NCI-H460 (cell line): Measurements from ENCODE around the gene OR5C1. TPM values are rescaled to one million over a fixed set of nuclear protein-coding genes. Genes with fewer than 3 reads are reported as not detected.
"Not testable (repeated sequence)": the region's sequence is repeated elsewhere in the genome, so short reads cannot be mapped to it uniquely, and the experiment has no call there.

ENCODE experiments used
- DNase-seq: peaks from one replicate; pipeline ENCODE4 v3.0.0-alpha.2; 2016; ENCODE audit warnings: low read depth; ENCODE audit errors: extremely low read depth
- total RNA-seq: library from RNA; depleted of rRNA; stranded (reverse); fragments of >200 nt; shearing (Covaris generic); gene quantifications from 2 replicates; pipeline ENCODE4 v1.2.3, GENCODE V29; 2014

OR5C1 gene
- total RNA-seq, 1 experiment from 2014 or later: not detected

DNA sequence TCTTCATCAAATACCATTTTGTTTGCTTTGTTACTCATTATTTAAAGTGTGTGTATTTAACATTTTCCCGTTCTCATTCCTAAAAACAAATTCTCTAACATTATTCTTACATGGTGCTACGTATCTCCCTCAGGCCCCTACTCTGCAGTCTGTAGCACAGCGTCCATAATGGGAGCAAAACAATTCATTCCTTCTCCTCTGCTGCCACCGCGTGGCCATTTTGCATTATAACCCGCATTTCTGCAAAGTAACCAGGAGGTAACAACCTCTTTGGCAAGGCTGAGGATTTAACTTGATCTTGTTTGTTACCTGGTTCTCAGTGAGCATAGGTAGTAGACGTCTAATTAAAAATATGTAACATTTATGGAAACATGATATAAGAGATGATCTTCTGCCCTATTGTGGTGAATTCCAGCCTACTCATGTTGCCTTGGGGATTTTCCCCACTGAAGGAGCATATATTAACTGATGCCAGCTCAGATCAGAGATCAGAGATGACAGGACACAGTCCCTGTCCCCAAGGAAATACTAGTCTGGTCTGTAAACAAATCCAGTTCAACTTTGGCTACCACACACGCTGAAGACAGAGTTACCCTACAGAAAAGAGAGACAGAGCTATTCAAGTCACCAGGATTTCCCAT is 21.7 kb downstream of the OR5C1 start:
- peak; percentile 85 for DNase-seq

DNA sequence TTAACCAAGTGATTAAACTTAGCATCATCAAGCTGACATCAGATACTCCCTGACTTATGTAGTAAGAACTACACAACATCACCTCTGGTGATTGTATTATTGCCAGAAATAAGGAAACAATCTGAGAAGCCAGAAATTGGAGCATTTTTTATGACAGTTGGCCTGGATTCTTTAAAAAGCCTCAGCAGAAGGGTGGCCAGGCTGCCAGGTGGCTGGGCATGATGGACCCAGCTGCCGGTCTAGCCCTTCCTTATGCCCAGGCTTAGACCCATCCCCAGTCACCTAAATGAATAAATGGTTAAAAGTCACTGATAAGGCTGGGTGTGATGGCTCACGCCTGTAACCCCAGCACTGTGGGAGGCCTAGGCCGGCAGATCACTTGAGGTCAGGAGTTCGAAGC is 24.0 kb downstream of the OR5C1 start:
- no peak for DNase-seq

DNA sequence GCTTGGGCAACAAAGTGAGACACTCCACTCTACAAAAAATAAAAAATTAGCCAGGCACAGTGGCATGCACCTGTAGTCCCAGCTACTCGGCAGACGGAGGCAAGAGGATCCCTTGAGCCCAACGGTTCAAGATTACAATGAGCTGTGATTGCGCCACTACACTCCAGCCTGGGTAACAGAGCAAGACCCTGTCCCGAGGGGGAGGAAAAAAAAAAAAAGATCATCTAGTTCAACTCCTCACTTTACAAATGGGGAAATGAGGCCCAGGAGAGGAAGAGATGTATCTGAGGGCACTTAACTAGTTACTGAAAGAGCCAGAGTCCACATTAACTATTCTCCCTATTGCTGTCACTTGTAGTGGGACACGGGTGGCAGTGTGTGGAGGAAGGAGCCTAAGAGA is 25.8 kb downstream of the OR5C1 start:
- DNase-seq: no peak

- DNase-seq: no peak
Observed at GRCh38 chr9:122815544-122815943, 26.8 kb downstream of the OR5C1 start.

DNA sequence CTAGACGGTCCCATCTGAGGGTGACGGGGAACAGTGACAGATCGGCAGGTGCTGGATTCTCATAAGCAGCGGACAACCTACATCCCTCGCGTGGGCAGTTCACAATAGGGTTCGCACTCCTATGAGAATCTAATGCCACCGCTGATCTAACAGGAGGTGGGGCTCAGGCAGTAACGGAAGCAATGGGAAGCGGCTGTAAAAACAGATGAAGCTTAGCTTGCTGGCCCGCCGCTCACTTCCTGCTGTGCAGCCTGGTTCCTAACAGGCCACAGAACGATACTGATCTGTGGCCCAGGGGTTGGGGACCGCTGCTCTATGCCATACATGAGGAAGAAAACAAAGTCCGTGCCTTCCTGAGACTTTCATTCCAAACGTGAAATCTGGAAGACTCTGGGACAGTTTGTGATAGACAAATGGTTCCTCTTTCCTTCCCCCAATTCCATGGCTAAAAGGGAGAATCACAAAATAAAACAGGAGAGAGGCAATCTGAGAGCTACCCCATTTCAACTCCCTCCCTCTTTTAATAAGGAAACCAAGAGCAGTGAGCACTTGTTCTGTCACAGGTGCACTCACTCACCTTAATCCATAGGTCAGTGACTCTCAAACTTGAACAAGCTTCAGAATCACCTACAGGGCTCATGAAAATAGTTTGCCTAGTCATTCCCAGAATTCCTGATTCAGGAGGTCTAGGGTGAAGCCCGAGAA is 27.6 kb downstream of the OR5C1 start:
- DNase-seq: no peak

DNA sequence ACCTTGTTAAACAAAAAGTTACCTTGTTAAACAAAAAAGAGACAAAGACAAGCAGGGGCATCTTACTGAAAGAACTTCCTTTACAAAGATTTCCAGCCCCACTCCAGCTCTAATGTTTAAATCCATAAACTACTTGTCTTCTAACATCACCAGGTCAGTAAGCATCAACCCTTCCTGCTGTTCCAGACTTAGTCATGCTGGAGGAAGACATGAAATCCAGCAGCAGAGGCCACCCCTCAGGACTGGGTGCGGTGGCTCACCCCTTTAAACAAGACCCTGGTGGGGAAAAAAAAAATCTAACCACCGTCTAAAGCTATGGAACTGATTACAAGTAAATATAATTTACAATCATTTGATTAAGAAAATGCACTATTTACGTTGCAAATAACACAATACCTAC is 30.6 kb downstream of the OR5C1 start:
- no peak for DNase-seq

- DNase-seq: no peak
Observed at GRCh38 chr9:122819791-122820489, 31.2 kb downstream of the OR5C1 start.

DNA sequence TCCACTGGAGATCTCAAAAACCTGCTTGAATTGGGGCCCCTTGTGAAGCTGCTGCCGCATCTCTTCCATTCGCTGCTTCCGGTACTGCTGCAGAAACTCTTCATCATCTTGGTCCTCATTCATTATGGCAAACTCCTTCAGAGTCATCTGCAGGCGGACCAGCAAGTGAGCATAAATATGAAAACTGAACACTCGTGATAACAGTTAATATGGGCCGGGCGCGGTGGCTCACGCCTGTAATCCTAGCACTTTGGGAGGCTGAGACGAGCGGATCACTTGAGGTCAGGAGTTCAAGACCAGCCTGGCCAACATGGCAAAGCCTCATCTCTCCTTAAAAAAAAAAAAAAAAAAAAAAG is 31.7 kb downstream of the OR5C1 start:
- no peak for DNase-seq

- DNase-seq: no peak
Observed at GRCh38 chr9:122821278-122821943, 32.7 kb downstream of the OR5C1 start.

- DNase-seq: no peak
Observed at GRCh38 chr9:122822056-122822455, 33.3 kb downstream of the OR5C1 start.

- DNase-seq: no peak
Observed at GRCh38 chr9:122822938-122823337, 34.2 kb downstream of the OR5C1 start.

DNA sequence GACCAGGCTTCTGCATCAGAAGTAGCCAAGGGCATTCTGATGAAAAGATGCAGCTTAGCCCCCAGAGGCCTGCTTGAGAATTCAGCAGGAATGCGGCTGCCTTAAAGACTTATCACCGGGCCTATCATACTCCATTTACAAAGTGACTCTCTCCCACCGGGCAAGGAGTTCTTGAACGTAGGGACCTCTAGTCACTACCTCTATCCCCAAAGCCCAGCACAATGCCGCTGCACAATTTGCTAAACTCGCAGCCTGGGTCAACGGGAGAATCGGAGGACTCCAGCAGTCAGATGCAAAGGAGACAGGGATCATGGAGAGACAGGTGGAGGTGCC is 39.0 kb downstream of the OR5C1 start:
- DNase-seq: no peak

DNA sequence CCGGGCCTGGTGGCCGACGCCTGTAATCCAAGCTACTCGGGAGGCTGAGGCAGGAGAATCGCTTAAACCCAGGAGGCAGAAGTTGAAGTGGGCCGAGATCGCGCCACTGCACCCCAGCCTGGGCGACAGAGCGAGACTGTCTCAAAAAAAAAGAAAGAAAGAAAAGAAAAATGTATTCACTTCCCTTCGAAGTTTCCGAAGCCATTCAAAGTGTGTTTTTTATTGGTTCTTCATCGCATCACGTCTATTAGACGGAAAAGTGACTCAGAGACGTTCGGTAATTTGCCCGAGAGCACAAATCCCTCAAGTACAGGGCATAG is 40.2 kb downstream of the OR5C1 start:
- not testable (repeated sequence) for DNase-seq

GRCh38 chr9:122832194-122832593 is 43.5 kb downstream of the OR5C1 start:
- no peak for DNase-seq

DNA sequence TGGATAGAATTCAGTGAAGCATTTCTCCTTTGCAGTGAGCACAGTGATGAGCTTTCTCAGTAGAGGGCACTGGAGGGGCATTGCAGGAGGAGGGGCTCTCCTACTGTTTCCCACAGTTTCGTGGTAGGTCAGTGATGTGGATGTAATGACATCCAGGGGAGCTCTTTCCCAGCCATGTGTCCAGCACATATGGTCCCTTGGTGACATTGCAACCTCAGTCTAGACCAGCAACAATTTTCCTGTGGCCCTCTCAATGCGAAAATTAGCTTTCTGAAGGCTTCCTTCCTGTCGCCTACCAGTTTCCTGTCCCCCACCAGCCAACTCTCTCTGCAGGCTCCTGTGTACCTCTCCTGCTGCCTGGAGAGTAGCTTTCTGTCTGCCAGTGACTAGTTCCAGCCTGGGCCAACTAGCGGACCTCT is 46.6 kb downstream of the OR5C1 start:
- DNase-seq: no peak

DNA sequence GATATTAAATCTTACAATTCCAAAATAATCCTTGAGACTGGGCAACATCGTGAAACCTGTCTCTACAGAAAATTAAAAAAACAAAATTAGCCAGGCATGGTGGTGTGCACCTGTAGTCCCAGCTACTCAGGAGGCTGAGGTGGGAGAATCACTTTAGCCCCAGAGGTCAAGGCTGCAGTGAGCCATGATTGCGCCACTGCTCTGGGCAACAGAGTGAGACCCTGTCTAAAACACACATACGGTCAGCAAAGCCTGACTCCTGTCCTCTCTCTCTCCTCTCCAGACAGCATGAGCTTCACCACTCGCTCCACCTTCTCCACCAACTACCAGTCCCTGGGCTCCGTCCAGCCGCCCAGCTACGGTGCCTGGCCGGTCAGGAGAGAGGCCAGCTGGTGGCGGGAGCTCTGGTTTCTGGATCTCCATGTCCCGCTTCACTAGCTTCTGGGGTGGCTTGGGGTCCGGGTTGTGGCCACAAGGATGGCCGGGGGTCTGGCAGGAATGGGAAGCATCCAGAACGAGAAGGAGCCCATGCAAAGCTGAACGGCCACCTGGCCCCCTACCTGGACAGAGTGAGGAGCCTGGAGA is 48.6 kb downstream of the OR5C1 start:
- no peak for DNase-seq

DNA sequence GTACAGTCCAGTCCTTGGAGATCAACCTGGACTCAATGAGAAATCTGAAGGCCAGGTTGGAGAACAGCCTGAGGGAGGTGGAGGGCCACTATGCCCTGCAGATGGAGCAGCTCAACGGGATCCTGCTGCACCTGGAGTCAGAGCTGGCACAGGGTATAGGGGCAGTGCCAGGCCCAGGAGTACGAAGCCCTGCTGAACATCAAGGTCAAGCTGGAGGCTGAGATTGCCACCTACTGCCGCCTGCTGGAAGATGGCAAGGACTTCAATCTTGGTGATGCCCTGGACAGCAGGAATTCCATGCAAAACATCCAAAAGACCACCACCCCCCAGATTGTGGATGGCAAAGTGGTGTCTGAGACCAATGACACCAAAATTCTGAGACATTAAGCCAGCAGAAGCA is 49.7 kb downstream of the OR5C1 start:
- not testable (repeated sequence) for DNase-seq
